ENCODE data around the gene WDR59. TPM values are rescaled to one million over a fixed set of nuclear protein-coding genes. Genes with fewer than 3 reads are reported as not detected.

Gene WDR59
- total and polyA plus RNA-seq, 9 of the 15 experiments (the other 6 are each of a cell fraction or from before 2014, with no cell fraction given), result 12.7 to 126 (median 34.7) TPM

DNA sequence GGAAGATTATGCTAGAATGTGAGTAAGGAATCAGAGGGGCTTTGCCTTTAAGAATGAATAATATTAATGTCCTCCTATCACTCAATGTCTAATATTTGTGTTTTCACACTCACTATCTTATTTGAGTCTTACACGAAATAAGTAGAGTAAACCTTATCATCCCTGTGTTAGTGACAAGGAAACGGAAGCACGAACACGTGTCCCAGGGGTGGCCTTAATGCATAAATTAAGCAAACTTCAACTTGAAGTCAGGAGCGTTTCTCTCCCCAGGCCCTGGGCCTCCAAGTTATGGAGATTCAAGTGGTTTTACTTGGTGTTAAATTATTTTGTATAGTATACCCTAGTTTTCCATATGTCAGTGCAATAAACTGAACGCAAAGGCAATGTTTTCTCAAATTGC is 96.0 kb downstream of the WDR59 start:
- no peaks in the 10 kb centered on the region; a peak in 1 of 5 replicates for H3K4me1 ChIP-seq (replicated peaks in 1 of 2; ENCODE audit: control insufficient read depth in 2 of 2, insufficient read depth in 2 of 2, low read length in 2 of 2)
- no peak overlapping the region for H2AFZ ChIP-seq (ENCODE audit: low read depth, low read length)
- H3K79me2 ChIP-seq (ENCODE audit: control insufficient read depth, insufficient read depth, low read length), result no peaks in the 10 kb centered on the region
- no peak overlapping the region for H3K9ac ChIP-seq (ENCODE audit: insufficient read depth in 1 of 2, low read depth in 2 of 2, low read length in 2 of 2)
- H3K27me3 ChIP-seq (ENCODE audit: control insufficient read depth in 2 of 2, insufficient read depth in 2 of 2, low read length in 2 of 2), result no peaks in the 10 kb centered on the region
- CTCF ChIA-PET (ENCODE audit: low intra/inter-chr PET ratio), result no interaction called here
- intact Hi-C loops (cut with micrococcal nuclease), result no loop called here
- H3K4me3 ChIP-seq, result no peak overlapping the region
- no peak for TF ChIP-seq MAZ (CRISPR knock-in tag; conservative IDR thresholded peaks at IDR 0.05 in 1 of 2, IDR thresholded peaks at IDR 0.05 in 1 of 2)
- no peak for TF ChIP-seq RFX7 (CRISPR knock-in tag; IDR thresholded peaks at IDR 0.05)
- no peak for TF ChIP-seq MCM5 (IDR thresholded peaks at IDR 0.05; ENCODE audit: low read depth)
- ATAC-seq (no peak), FAIRE-seq (no peak), DNase-seq (ENCODE audit: extremely low read depth in 1 of 4, low spot score in 3 of 4) (no peak)
- no peak overlapping the region for H3K4me2 ChIP-seq (ENCODE audit: insufficient read depth, low read length)
- 73% methylated on average over 6 of the region's 6 CpGs for WGBS (ENCODE audit: insufficient coverage, low coverage, missing lambda C conversion rate)
- POLR2A ChIA-PET, result no interaction called here
- in situ Hi-C loops (cut with MboI), result no loop called here
- H4K20me1 ChIP-seq (replicated peaks; ENCODE audit: control insufficient read depth, insufficient read depth, low read length), result no peaks in the 10 kb centered on the region
- no peaks in the 10 kb centered on the region for H3K9me1 ChIP-seq (ENCODE audit: control insufficient read depth, insufficient read depth, low read length)
- H3K27ac ChIP-seq (ENCODE audit: extremely low read depth, low read depth, low read length), result no peak overlapping the region
- H3K9me3 ChIP-seq (replicated peaks; ENCODE audit: control insufficient read depth, insufficient read depth, low read depth, low read length), result no peaks in the 10 kb centered on the region
- BruUV-seq (replicated peaks), result no TSS peak
- H3K36me3 ChIP-seq (ENCODE audit: control insufficient read depth, insufficient read depth, low read length), result peaks cover 90% of the 10 kb centered on the region

DNA sequence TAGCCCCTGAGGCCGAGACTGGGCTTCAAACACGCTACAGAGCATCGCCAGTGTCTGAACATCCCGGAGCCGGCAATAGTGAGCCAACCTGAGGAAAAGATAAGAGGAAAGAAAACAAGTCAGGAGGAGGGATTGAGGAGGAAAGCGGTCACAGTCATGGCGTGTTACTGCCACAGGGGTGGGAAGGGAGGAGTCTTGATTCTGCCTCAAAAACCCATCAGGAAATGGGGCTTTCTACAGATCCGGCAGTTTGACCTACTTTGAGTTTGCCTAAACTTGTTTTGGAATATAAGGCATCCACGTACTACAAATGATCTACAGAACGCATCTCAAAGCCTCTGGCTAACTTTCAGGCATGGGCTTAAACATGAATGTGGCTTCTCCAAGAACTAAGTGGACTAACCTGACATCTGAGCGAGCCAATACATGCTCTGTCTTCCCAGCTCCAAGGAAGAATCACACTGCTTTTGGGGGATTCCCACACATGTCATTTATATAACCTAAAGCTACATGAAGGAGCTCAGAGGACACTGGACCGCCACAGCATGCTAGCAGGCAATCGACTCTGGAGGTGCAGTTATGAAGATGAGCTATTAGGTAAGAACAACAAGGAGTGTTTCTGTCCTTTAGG is 96.6 kb downstream of the WDR59 start:
- ChIA-PET POLR2A (interaction anchor here (0.7 kb wide), 1 partner anchor 166 kb away, joined by 3 read pairs; no protein-coding TSS in a partner anchor), CTCF (ENCODE audit: low intra/inter-chr PET ratio) (no interaction called here)

More for the DNA sequence above, 96.6 kb downstream of the WDR59 start:
- Histone ChIP-seq H2AFZ (ENCODE audit: low read depth, low read length) (no peak overlapping the region), H3K36me3 (ENCODE audit: control insufficient read depth, insufficient read depth, low read length) (peaks cover 90% of the 10 kb centered on the region), H3K9me3 (replicated peaks; ENCODE audit: control insufficient read depth, insufficient read depth, low read depth, low read length) (no peaks in the 10 kb centered on the region), H3K4me2 (ENCODE audit: insufficient read depth, low read length) (no peak overlapping the region), H4K20me1 (replicated peaks; ENCODE audit: control insufficient read depth, insufficient read depth, low read length) (no peaks in the 10 kb centered on the region), H3K4me3 (no peak overlapping the region), H3K9ac (ENCODE audit: insufficient read depth in 1 of 2, low read depth in 2 of 2, low read length in 2 of 2) (no peak overlapping the region), H3K9me1 (ENCODE audit: control insufficient read depth, insufficient read depth, low read length) (no peaks in the 10 kb centered on the region), H3K79me2 (ENCODE audit: control insufficient read depth, insufficient read depth, low read length) (no peaks in the 10 kb centered on the region), H3K4me1 (replicated peaks in 1 of 2; ENCODE audit: control insufficient read depth in 2 of 2, insufficient read depth in 2 of 2, low read length in 2 of 2) (peaks cover 4 to 5% of the 10 kb centered on the region in 2 experiments; a peak in 1 of 5 replicates), H3K27me3 (ENCODE audit: control insufficient read depth in 2 of 2, insufficient read depth in 2 of 2, low read length in 2 of 2) (no peaks in the 10 kb centered on the region), H3K27ac (ENCODE audit: extremely low read depth, low read depth, low read length) (no peak overlapping the region)
- WGBS (ENCODE audit: insufficient coverage, low coverage, missing lambda C conversion rate), result 89% methylated on average over 12 of the region's 13 CpGs
- no TSS peak for BruUV-seq (replicated peaks)
- FAIRE-seq (no peak), DNase-seq (ENCODE audit: extremely low read depth in 1 of 4, low spot score in 3 of 4) (no peak), ATAC-seq (no peak)
- intact Hi-C loops (cut with micrococcal nuclease), result no loop called here
- TF ChIP-seq, protein P1, sequence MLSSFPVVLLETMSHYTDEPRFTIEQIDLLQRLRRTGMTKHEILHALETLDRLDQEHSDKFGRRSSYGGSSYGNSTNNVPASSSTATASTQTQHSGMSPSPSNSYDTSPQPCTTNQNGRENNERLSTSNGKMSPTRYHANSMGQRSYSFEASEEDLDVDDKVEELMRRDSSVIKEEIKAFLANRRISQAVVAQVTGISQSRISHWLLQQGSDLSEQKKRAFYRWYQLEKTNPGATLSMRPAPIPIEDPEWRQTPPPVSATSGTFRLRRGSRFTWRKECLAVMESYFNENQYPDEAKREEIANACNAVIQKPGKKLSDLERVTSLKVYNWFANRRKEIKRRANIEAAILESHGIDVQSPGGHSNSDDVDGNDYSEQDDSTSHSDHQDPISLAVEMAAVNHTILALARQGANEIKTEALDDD (IDR thresholded peaks at IDR 0.05), result no peak
- TF ChIP-seq MCM7 (IDR thresholded peaks at IDR 0.05) (no peak), NFE2L1 (tag; IDR thresholded peaks at IDR 0.05; ENCODE audit: borderline replicate concordance, low read depth) (no peak), SMARCB1 (IDR thresholded peaks at IDR 0.05; ENCODE audit: insufficient read length, low read depth) (no peak), HMGXB4 (CRISPR knock-in tag; IDR thresholded peaks at IDR 0.05) (no peak), FOSL1 (tag; conservative IDR thresholded peaks at IDR 0.05) (no peak), ZSCAN29 (IDR thresholded peaks at IDR 0.05) (no peak), PHF20 (IDR thresholded peaks at IDR 0.05; ENCODE audit: partially characterized antibody) (no peak)
- in situ Hi-C loops (cut with MboI), result no loop called here
